GM23248 (cell line): ENCODE measurements around the gene RALGDS. TPM values are rescaled to one million over a fixed set of nuclear protein-coding genes. Genes with fewer than 3 reads are reported as not detected.

Source experiments
- DNase-seq: peaks from one replicate; pipeline ENCODE4 v3.0.0-alpha.2; 2015
- H2AFZ ChIP-seq: fragments of 200-600 bp; sonication (generic); 2 replicates; pipeline ENCODE4 v1.6.1; 2016; ENCODE audit warnings: antibody characterized with exemption
- H3F3A ChIP-seq: fragments of 200-600 bp; sonication (generic); 2 replicates; pipeline ENCODE4 v1.6.1; 2016; ENCODE audit warnings: mild to moderate bottlenecking, antibody characterized with exemption, mixed run types; ENCODE audit not compliant: insufficient read depth
- H3K27ac ChIP-seq: fragments of 200-600 bp; sonication (generic); 2 replicates; pipeline ENCODE4 v1.5.1; 2016; ENCODE audit warnings: mild to moderate bottlenecking
- H3K27me3 ChIP-seq: fragments of 200-600 bp; sonication (generic); replicated peaks from 2 replicates; pipeline ENCODE4 v1.6.1; 2016; ENCODE audit warnings: mild to moderate bottlenecking; ENCODE audit not compliant: insufficient read depth
- H3K36me3 ChIP-seq: fragments of 200-600 bp; sonication (generic); 2 replicates; pipeline ENCODE4 v1.6.1; 2016; ENCODE audit warnings: low read depth, mild to moderate bottlenecking
- H3K4me1 ChIP-seq: fragments of 200-600 bp; sonication (generic); 2 replicates; pipeline ENCODE4 v1.6.1; 2016; ENCODE audit warnings: mild to moderate bottlenecking; ENCODE audit not compliant: insufficient read depth
- H3K4me2 ChIP-seq: fragments of 200-600 bp; sonication (generic); one replicate; pipeline ENCODE4 v1.6.1; 2016; ENCODE audit warnings: mild to moderate bottlenecking; ENCODE audit not compliant: unreplicated experiment
- H3K4me3 ChIP-seq: fragments of 200-600 bp; sonication (generic); 2 replicates; pipeline ENCODE4 v1.5.1; 2016; ENCODE audit warnings: mild to moderate bottlenecking
- H3K79me2 ChIP-seq: fragments of 200-600 bp; sonication (generic); 2 replicates; pipeline ENCODE4 v1.6.1; 2016; ENCODE audit warnings: mild to moderate bottlenecking; ENCODE audit not compliant: insufficient read depth
- H3K9ac ChIP-seq: fragments of 200-600 bp; sonication (generic); 2 replicates; pipeline ENCODE4 v1.6.1; 2016; ENCODE audit warnings: mild to moderate bottlenecking
- H3K9me2 ChIP-seq: fragments of 200-600 bp; sonication (generic); 2 replicates; pipeline ENCODE4 v1.6.1; 2016; ENCODE audit warnings: mixed run types, mild to moderate bottlenecking, moderate library complexity; ENCODE audit not compliant: insufficient read depth
- H3K9me3 ChIP-seq: fragments of 200-600 bp; sonication (generic); one replicate; pipeline ENCODE4 v1.6.1; 2017; ENCODE audit warnings: low read depth
- H4K20me1 ChIP-seq: fragments of 200-600 bp; sonication (generic); 2 replicates; pipeline ENCODE4 v1.6.0; 2016; ENCODE audit not compliant: insufficient read depth
- EZH2 ChIP-seq: fragments of 200-600 bp; sonication (generic); IDR thresholded peaks from 2 replicates; pipeline ENCODE4 v1.6.1; 2018; ENCODE audit warnings: antibody characterized with exemption, mild to moderate bottlenecking; ENCODE audit not compliant: insufficient read depth, poor library complexity, severe bottlenecking
- EZH2phosphoT487 ChIP-seq: fragments of 200-600 bp; sonication (generic); IDR thresholded peaks from 2 replicates; pipeline ENCODE4 v1.6.1; 2018; ENCODE audit warnings: antibody characterized with exemption, moderate library complexity, mild to moderate bottlenecking, low read depth; ENCODE audit not compliant: insufficient read depth
- WGBS, 2 experiments: methylation state at CpG; one replicate each; pipeline ENCODE4 v1.1.6; 2015 to 2017; ENCODE audit warnings: low lambda C conversion rate in 2 of 2, low coverage in 1 of 2; ENCODE audit errors: missing lambda C conversion rate in 2 of 2; 5-methylcytosine and 5-hydroxymethylcytosine counted together
- in situ Hi-C: fragments of 300-500 bp; cut with MboI; formaldehyde crosslinking; loops from 2 replicates; pipeline ENCODE4 v1.15.0; 2020
- polyA plus RNA-seq: library from polyadenylated mRNA; unstranded; fragments of >200 nt; fragmentation: Nextera tagmentation; extraction: Ambion mirVana; gene quantifications from 2 replicates; pipeline ENCODE4 v1.2.1, GENCODE V29; 2016
- total RNA-seq: library from RNA; depleted of rRNA; stranded (reverse); fragments of >200 nt; shearing (Covaris generic); gene quantifications from 2 replicates; pipeline ENCODE4 v1.2.3, GENCODE V29; 2014

Gene RALGDS
- total and polyA plus RNA-seq, 2 experiments from 2014 or later = 8.9 to 21.7 TPM

GRCh38 chr9:133139246-133140173 is 18.5 kb upstream of the RALGDS start:
- Histone ChIP-seq H3K9me2 (no peaks in the 10 kb centered on the region), H3K27ac (no peak overlapping the region), H3K4me2 (no peak overlapping the region), H3K9me3 (no peaks in the 10 kb centered on the region), H3K36me3 (no peaks in the 10 kb centered on the region), H3K79me2 (peaks cover 39% of the 10 kb centered on the region), H2AFZ (no peak overlapping the region), H3K9ac (no peak overlapping the region), H3K4me3 (no peak overlapping the region), H4K20me1 (no peaks in the 10 kb centered on the region), H3K4me1 (peaks cover 16% of the 10 kb centered on the region), H3K27me3 (no peaks in the 10 kb centered on the region), H3F3A (peaks cover 15% of the 10 kb centered on the region)
- in situ Hi-C loops = loop anchor here (10.0 kb wide), 1 partner anchor 95 kb away; no protein-coding TSS in a partner anchor
- DNase-seq = no peak
- 88 to 91% methylated on average over 20 to 24 of the region's 24 CpGs for WGBS, 2 experiments
- no peak for TF ChIP-seq EZH2phosphoT487
- TF ChIP-seq EZH2 = no peak

GRCh38 chr9:133137451-133138231 is 16.6 kb upstream of the RALGDS start:
- TF ChIP-seq EZH2 (no peak), EZH2phosphoT487 (no peak)
- H3K4me3 ChIP-seq = no peak overlapping the region
- in situ Hi-C loops = no loop called here
- no peak overlapping the region for H3K27ac ChIP-seq
- peaks cover 20% of the 10 kb centered on the region for H3F3A ChIP-seq
- H3K9me3 ChIP-seq = no peaks in the 10 kb centered on the region
- H3K4me1 ChIP-seq = peaks cover 32% of the 10 kb centered on the region
- no peak overlapping the region for H2AFZ ChIP-seq
- no peak overlapping the region for H3K4me2 ChIP-seq
- H3K9ac ChIP-seq = no peak overlapping the region
- H3K36me3 ChIP-seq = no peaks in the 10 kb centered on the region
- H4K20me1 ChIP-seq = no peaks in the 10 kb centered on the region
- DNase-seq = no peak
- peaks cover 33% of the 10 kb centered on the region for H3K79me2 ChIP-seq
- H3K27me3 ChIP-seq = no peaks in the 10 kb centered on the region
- H3K9me2 ChIP-seq = no peaks in the 10 kb centered on the region
- 81 to 82% methylated on average over 13 to 16 of the region's 16 CpGs for WGBS, 2 experiments

DNA sequence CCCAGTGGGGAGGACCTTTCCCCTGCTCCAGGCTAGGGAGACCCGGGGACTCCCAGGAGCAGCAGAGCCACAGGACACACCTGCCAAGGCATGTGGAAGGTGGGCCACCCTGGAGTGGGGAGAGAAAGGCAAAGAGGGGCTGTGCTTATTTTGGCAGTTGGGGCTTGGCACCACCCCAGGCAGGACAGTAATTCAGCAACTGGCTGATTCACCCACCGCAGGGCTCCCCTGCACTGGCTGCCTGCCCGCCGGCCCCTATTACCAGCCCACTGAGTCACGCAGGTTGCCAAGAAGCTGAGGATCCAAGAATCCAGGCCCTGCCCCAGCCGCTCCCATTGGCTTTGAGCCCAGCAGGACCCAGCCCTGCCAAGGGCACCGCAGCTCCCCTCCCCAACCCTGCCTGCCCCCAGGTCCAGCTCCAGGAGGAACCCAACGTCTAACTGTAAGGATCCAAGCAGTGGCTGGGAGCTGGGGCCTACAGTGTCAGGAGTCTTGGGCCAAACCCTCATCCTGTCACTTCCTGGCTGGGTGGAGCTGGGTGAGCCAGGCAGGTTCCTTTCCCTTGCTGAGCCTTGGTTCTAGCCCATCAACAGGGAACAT is 14.2 kb upstream of the RALGDS start:
- H3K27ac ChIP-seq = peak overlapping the region; percentile 89
- H3K79me2 ChIP-seq = peaks cover 28% of the 10 kb centered on the region
- H4K20me1 ChIP-seq = no peaks in the 10 kb centered on the region
- no peak overlapping the region for H3K4me3 ChIP-seq
- peaks cover 20% of the 10 kb centered on the region for H3F3A ChIP-seq
- peaks cover 36% of the 10 kb centered on the region for H3K4me1 ChIP-seq
- peak overlapping the region; percentile 63 for H3K4me2 ChIP-seq
- in situ Hi-C loops = no loop called here
- H3K9ac ChIP-seq = peak overlapping the region; percentile 82
- H3K9me3 ChIP-seq = no peaks in the 10 kb centered on the region
- no peaks in the 10 kb centered on the region for H3K27me3 ChIP-seq
- H3K36me3 ChIP-seq = no peaks in the 10 kb centered on the region
- no peak overlapping the region for H2AFZ ChIP-seq
- no peak for TF ChIP-seq EZH2phosphoT487
- WGBS, 2 experiments = 5 to 10% methylated on average over 7 of the region's 8 CpGs
- H3K9me2 ChIP-seq = no peaks in the 10 kb centered on the region
- peak; percentile 98 for DNase-seq
